Measurements from ENCODE around the gene CTNNA3. TPM values are rescaled to one million over a fixed set of nuclear protein-coding genes. Genes with fewer than 3 reads are reported as not detected.

The CTNNA3 gene
- total RNA-seq, 1 experiment from 2014 or later, result 0.32 TPM

GRCh38 chr10:67664942-67665341, 31.1 kb downstream of the CTNNA3 start:
- Histone ChIP-seq H3K9me2 (ENCODE audit: insufficient read depth) (no peaks in the 10 kb centered on the region), H3K36me3 (ENCODE audit: control insufficient read depth in 1 of 2, insufficient read depth in 2 of 2, low read length in 2 of 2) (no peaks in the 10 kb centered on the region), H3K4me1 (ENCODE audit: control insufficient read depth in 1 of 2, insufficient read depth in 2 of 2, low read length in 2 of 2) (peaks cover 13 to 21% of the 10 kb centered on the region in 2 experiments), H3K27ac (ENCODE audit: low read depth, low read length) (no peak overlapping the region), H3K79me2 (ENCODE audit: insufficient read depth, low read length) (no peaks in the 10 kb centered on the region), H3K27me3 (ENCODE audit: insufficient read depth, low read length) (no peaks in the 10 kb centered on the region), H3K9ac (ENCODE audit: low read length) (no peak overlapping the region), H4K20me1 (ENCODE audit: insufficient read depth) (no peaks in the 10 kb centered on the region), H3K4me3 (replicated peaks in 1 of 2; ENCODE audit: low read depth in 1 of 2, low read length in 2 of 2) (no peak overlapping the region), H2AFZ (ENCODE audit: low read depth, low read length, poor library complexity, severe bottlenecking) (peak overlapping the region; percentile 100), H3K9me3 (ENCODE audit: control insufficient read depth in 1 of 2, insufficient read depth in 1 of 2, low read depth in 1 of 2, low read length in 2 of 2) (no peaks in the 10 kb centered on the region), H3K4me2 (ENCODE audit: low read length) (peak overlapping the region; percentile 58)
- CTCF ChIA-PET, result interaction anchor here (0.8 to 0.9 kb wide), 3 partner anchors 115 to 548 kb away, joined by 3 to 4 read pairs (median 3); no protein-coding TSS in a partner anchor
- BruUV-seq (replicated peaks), result no TSS peak
- no peak for TF ChIP-seq EZH2phosphoT487 (IDR thresholded peaks at IDR 0.05; ENCODE audit: borderline replicate concordance)
- no peak for TF ChIP-seq ZNF274 (IDR thresholded peaks at IDR 0.05; ENCODE audit: low read depth, low read length)
- RAD21 ChIA-PET (ENCODE audit: low non-redundant PET in 1 of 2, low total read pairs in 2 of 2, uncharacterized antibody in 2 of 2, unreplicated experiment in 2 of 2), result no interaction called here
- intact Hi-C loops (cut with micrococcal nuclease), result loop anchor here (5.0 kb wide), 1 partner anchor 97 kb away; no protein-coding TSS in a partner anchor
- POLR2A ChIA-PET, result no interaction called here
- DNase-seq (ENCODE audit: low read depth, low spot score) (no peak), ATAC-seq (no peak)

- Histone ChIP-seq H3K4me2 (ENCODE audit: low read length) (peak overlapping the region; percentile 66), H2AFZ (ENCODE audit: low read depth, low read length, poor library complexity, severe bottlenecking) (peak overlapping the region; percentile 100), H3K4me1 (ENCODE audit: control insufficient read depth in 1 of 2, insufficient read depth in 2 of 2, low read length in 2 of 2) (peaks cover 13 to 21% of the 10 kb centered on the region in 2 experiments), H3K4me3 (replicated peaks in 1 of 2; ENCODE audit: low read depth in 1 of 2, low read length in 2 of 2) (peak overlapping the region; percentile 26 to 47), H3K9me3 (ENCODE audit: control insufficient read depth in 1 of 2, insufficient read depth in 1 of 2, low read depth in 1 of 2, low read length in 2 of 2) (no peaks in the 10 kb centered on the region), H3K27ac (ENCODE audit: low read depth, low read length) (no peak overlapping the region), H3K79me2 (ENCODE audit: insufficient read depth, low read length) (no peaks in the 10 kb centered on the region), H3K9me2 (ENCODE audit: insufficient read depth) (no peaks in the 10 kb centered on the region), H3K27me3 (ENCODE audit: insufficient read depth, low read length) (no peaks in the 10 kb centered on the region), H3K36me3 (ENCODE audit: control insufficient read depth in 1 of 2, insufficient read depth in 2 of 2, low read length in 2 of 2) (no peaks in the 10 kb centered on the region), H4K20me1 (ENCODE audit: insufficient read depth) (no peaks in the 10 kb centered on the region), H3K9ac (ENCODE audit: low read length) (0 out of 2 replicates have a peak overlapping the region, but pooled peaks have one; percentile 7)
- no TSS peak for BruUV-seq (replicated peaks)
- ChIA-PET RAD21 (ENCODE audit: low non-redundant PET in 1 of 2, low total read pairs in 2 of 2, uncharacterized antibody in 2 of 2, unreplicated experiment in 2 of 2) (interaction anchor here in 1 of 2 experiments (1.1 kb wide), 1 partner anchor 116 kb away, joined by 3 read pairs; no protein-coding TSS in a partner anchor), CTCF (interaction anchor here (1.3 to 1.7 kb wide), 2 partner anchors 116 to 125 kb away, joined by 3 to 5 read pairs; no protein-coding TSS in a partner anchor), POLR2A (interaction anchor here (1.1 kb wide), 1 partner anchor 17 kb away, joined by 3 read pairs; no protein-coding TSS in a partner anchor)
- ATAC-seq (peak; percentile 32; the same call in 1 of the 2 replicates), DNase-seq (ENCODE audit: low read depth, low spot score) (no peak)
- intact Hi-C loops (cut with micrococcal nuclease), result no loop called here
- no peak for TF ChIP-seq ZFX (IDR thresholded peaks at IDR 0.05)
- TF ChIP-seq RAD21 (IDR thresholded peaks at IDR 0.05; ENCODE audit: low read depth), result no peak
- no peak for TF ChIP-seq JUND (IDR thresholded peaks at IDR 0.05)
- TF ChIP-seq ELF1 (IDR thresholded peaks at IDR 0.05; ENCODE audit: borderline replicate concordance, low read depth), result no peak
- no peak for TF ChIP-seq SIN3A (IDR thresholded peaks at IDR 0.05; ENCODE audit: low read depth)
Measured at GRCh38 chr10:67663449-67664087, 32.4 kb downstream of the CTNNA3 start.
